Measurements from ENCODE around the gene P2RY2. TPM values are rescaled to one million over a fixed set of nuclear protein-coding genes. Genes with fewer than 3 reads are reported as not detected.

P2RY2 gene
- total RNA-seq, 1 experiment from 2014 or later, result 0.26 TPM

DNA sequence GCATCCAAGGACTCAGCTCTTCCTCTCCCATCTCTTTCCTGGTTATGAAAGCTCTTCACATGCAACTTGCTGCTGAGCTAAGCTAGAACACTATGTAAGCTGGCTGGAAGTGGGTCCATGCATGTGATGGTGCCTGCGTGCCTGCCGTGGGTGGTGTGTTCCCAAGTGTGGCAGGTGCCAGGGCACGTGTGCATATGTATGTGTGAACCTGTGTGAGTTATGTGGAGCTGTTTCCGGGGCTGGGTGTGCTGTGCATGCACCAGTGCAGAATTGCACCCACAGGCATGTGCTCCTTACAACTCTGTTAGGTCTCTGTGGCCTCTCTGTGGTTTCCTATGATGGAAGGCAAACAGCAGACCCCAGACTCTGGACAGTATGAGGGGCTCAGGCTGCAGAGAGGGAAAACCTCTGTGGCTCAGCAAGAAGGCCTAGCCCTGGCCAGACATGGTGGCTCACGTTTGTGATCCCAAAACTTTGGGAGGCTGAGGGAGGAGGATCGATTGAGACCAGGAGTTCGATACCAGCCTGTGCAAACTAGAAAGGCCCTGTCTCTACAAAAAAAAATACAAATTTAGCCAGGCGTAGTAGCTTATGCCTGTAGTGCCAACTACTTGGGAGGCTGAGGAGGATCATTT, 49.9 kb downstream of the P2RY2 start:
- Mint-ChIP-seq H3K36me3 (ENCODE audit: insufficient read depth in 1 of 3, low read depth in 3 of 3) (no peaks in the 10 kb centered on the region), H3K27me3 (ENCODE audit: low read depth) (peaks cover 21% of the 10 kb centered on the region), H3K4me1 (peaks cover 26 to 41% of the 10 kb centered on the region in 2 experiments), H3K4me3 (no peak overlapping the region), H3K9me3 (no peaks in the 10 kb centered on the region; a peak in 1 of 5 replicates), H3K27ac (no peak overlapping the region)
- H2AK5ac ChIP-seq (ENCODE audit: insufficient read length, low read length), result no peak overlapping the region
- WGBS (ENCODE audit: extremely low coverage, insufficient read length, low lambda C conversion rate), result no CpG with 5 or more reads among the region's 8 CpGs
- no peak overlapping the region for H2BK5ac ChIP-seq (ENCODE audit: insufficient read length, low read length)
- no peak overlapping the region for H3K18ac ChIP-seq (ENCODE audit: insufficient read length, low read depth, low read length)
- no peaks in the 10 kb centered on the region for H3K79me2 ChIP-seq (ENCODE audit: insufficient read depth, low read length)
- no peaks in the 10 kb centered on the region for H3K4me1 ChIP-seq (ENCODE audit: insufficient read depth, low read length)
- no peak overlapping the region for H2BK20ac ChIP-seq (ENCODE audit: low read depth, low read length, poor library complexity, severe bottlenecking)
- H4K5ac ChIP-seq (ENCODE audit: insufficient read length, low read depth, low read length), result no peak overlapping the region
- no peak overlapping the region for H4K91ac ChIP-seq (ENCODE audit: insufficient read length, low read depth, low read length)
- no peak overlapping the region for H3K4me2 ChIP-seq (ENCODE audit: insufficient read depth, insufficient read length, low read length)
- H3K14ac ChIP-seq (ENCODE audit: insufficient read depth, low read length), result no peak overlapping the region
- H2AFZ ChIP-seq (ENCODE audit: low read length), result no peak overlapping the region
- peak; percentile 22 for DNase-seq
- no peak overlapping the region for H3K56ac ChIP-seq (ENCODE audit: insufficient read length, low read depth, low read length)
- no peak overlapping the region for H2BK120ac ChIP-seq (ENCODE audit: low read depth, low read length, poor library complexity, severe bottlenecking)
- peaks cover 4% of the 10 kb centered on the region for H3K27me3 ChIP-seq (ENCODE audit: insufficient read depth, low read length)
- no peak overlapping the region for H3K27ac ChIP-seq (ENCODE audit: insufficient read length, low read depth, low read length)
- no peaks in the 10 kb centered on the region for H3K9me3 ChIP-seq (ENCODE audit: control insufficient read depth, low read depth, low read length)
- H3K4ac ChIP-seq (ENCODE audit: low read depth, low read length), result no peak overlapping the region
- peaks cover 2% of the 10 kb centered on the region for H4K20me1 ChIP-seq (ENCODE audit: control insufficient read depth, insufficient read depth, insufficient read length)
- no peak overlapping the region for H3T11ph ChIP-seq (ENCODE audit: low read length)
- no peak overlapping the region for H3K23ac ChIP-seq (ENCODE audit: insufficient read length, low read depth, low read length)
- H2BK12ac ChIP-seq (ENCODE audit: insufficient read length, low read depth, low read length), result no peak overlapping the region
- H4K8ac ChIP-seq (replicated peaks; ENCODE audit: insufficient read length, low read depth, low read length), result no peak overlapping the region
- H2BK15ac ChIP-seq (ENCODE audit: low read depth, low read length), result no peak overlapping the region
- TF ChIP-seq, protein P1, sequence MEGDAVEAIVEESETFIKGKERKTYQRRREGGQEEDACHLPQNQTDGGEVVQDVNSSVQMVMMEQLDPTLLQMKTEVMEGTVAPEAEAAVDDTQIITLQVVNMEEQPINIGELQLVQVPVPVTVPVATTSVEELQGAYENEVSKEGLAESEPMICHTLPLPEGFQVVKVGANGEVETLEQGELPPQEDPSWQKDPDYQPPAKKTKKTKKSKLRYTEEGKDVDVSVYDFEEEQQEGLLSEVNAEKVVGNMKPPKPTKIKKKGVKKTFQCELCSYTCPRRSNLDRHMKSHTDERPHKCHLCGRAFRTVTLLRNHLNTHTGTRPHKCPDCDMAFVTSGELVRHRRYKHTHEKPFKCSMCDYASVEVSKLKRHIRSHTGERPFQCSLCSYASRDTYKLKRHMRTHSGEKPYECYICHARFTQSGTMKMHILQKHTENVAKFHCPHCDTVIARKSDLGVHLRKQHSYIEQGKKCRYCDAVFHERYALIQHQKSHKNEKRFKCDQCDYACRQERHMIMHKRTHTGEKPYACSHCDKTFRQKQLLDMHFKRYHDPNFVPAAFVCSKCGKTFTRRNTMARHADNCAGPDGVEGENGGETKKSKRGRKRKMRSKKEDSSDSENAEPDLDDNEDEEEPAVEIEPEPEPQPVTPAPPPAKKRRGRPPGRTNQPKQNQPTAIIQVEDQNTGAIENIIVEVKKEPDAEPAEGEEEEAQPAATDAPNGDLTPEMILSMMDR (conservative IDR thresholded peaks at IDR 0.05), result no peak
- H3K23me2 ChIP-seq (ENCODE audit: insufficient read length, low read depth, low read length, poor library complexity, severe bottlenecking), result no peaks in the 10 kb centered on the region
- H3K79me1 ChIP-seq (ENCODE audit: insufficient read depth, low read depth, low read length, poor library complexity, severe bottlenecking), result no peaks in the 10 kb centered on the region
- H3K9ac ChIP-seq (ENCODE audit: extremely low read depth, insufficient read length, low read length), result no peak overlapping the region
